Measurements from ENCODE around the gene TP53TG5.

TP53TG5 gene

DNA sequence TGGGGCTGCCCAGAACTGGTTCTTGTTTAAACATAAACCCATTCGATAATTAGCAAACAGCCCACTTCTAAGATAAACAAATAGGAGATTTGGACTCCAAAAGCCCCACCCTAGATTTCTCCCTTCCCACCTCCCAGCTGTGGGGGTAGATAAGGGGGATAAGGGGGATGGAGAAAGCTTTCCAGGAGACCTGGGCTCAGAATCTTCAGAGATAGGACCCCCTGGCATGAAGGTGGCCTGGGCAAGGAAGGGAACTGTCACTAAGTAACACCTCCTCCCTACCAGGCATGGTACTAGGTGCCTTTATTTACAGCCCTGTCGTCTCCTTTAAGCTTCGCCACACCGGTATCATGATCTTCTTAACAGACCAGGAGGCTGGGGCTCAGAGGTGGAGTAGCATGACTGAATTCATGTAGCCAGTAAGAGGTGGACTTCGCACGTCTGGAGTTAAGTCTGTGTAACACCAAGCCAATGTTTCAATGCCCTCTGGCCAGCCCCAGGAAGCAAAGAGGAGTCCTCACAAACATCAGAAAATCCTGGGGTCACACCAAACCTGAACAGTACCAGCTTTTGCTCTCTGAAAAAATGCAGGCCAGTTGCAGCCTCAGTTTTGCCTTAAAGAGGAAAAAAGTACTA lies 34.5 kb downstream of the TP53TG5 start:
- TF ChIP-seq CTCF (IDR thresholded peaks at IDR 0.05; ENCODE audit: low read depth, low read length), result no peak
- H3K4me3 ChIP-seq (ENCODE audit: low read depth, low read length), result peak overlapping the region; percentile 98

DNA sequence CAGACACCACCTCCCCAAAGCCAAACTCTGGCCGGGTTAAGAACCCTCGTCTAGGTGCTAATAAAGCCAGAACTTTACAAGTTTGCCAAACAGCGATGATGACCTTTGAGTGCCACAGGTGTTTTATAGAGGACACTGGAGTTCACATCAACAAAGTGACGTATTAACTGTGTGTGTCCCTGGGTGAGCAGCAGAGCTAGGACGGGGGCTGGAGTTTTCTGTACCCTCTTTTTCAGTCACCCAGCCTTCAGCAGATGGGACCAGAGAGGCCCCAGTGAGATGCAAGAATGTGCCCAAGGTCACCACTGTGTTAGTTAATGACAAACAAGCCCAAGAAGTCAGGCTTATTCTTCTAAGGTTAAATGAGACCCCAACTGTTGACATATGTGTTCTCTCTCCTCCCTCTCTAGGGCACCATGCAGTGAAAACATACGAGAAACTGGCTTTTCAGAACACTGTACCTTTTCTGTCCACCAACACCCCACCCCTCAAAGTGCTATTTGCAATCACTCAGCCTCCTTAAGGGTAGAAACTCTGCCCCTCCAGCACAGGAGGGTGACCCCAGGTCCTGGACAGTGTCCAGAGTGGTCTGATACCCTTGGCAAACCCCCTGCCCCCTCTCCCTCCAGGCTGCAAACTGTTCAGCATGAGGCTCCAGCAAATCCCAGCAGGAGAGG lies 35.1 kb downstream of the TP53TG5 start:
- no peak for TF ChIP-seq CTCF (IDR thresholded peaks at IDR 0.05; ENCODE audit: low read depth, low read length)
- peak overlapping the region; percentile 98 for H3K4me3 ChIP-seq (ENCODE audit: low read depth, low read length)

DNA sequence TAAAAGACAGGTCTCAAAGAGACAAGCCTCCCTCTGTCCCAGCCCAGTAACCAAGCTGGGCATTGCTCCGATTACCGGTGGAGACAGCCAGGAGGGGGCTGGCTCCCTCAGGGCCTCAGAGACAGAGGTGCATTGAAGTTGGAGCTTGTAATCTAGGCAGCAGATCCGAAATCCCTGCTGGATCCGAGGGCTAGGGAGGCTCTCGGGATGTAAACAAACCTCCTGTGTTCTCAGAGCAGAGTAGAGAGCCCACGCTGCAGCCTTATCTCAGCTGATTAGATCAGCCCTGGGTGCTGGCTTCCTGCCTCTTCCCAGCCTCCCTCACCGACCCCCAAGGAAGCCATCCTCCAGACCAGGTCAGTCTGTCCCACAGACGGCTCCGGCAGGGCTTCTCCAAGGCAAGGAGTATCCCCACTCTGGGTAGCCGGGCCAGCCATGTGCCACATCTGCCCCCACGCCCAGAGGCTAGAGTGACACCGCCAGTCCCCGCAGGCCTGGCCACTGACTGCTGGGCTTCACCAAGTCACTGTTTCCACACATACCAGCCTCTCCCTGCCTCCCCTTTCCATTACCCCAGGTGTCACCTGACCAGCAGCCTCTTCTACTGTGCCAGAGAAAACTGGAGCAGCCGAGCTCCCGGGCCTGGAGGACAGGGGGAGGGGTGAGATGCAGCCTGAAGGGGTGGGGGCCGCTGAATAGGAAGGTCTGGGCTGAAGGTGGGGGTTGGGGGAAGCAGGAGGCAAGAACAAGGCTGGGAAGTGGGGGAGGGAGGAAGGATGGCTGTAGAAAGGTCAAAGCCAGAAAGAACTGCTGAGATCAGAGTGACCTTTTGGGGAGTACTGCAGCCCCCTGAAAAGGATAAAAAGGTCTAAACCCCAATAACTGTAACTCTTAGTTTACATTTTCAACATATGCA lies 35.9 kb downstream of the TP53TG5 start:
- TF ChIP-seq CTCF (IDR thresholded peaks at IDR 0.05; ENCODE audit: low read depth, low read length), result no peak
- H3K4me3 ChIP-seq (ENCODE audit: low read depth, low read length), result peak overlapping the region; percentile 31

GRCh38 chr20:45341579-45341938 lies 36.6 kb downstream of the TP53TG5 start:
- no peak for TF ChIP-seq CTCF (IDR thresholded peaks at IDR 0.05; ENCODE audit: low read depth, low read length)
- H3K4me3 ChIP-seq (ENCODE audit: low read depth, low read length), result peak overlapping the region; percentile 31

DNA sequence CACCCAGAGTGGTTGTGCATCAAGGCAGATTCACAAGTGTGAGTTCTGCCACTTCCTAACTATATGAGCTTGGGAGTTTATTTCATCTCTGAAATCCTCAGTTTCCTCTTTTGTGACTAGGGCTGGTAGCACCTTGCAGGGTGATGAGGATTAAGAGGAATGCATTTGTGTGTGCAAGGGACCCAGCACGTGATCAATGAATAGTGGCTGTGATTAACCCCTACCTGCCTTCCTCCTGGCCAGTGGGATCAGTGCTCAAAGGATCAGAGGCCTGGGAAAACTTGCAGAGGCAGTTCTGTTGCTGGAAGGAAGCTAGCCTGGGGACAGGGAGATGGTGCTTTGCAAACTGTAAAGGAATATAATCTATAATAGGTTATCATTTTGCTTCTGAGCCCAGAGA lies 37.2 kb downstream of the TP53TG5 start:
- no peak for TF ChIP-seq CTCF (IDR thresholded peaks at IDR 0.05; ENCODE audit: low read depth, low read length)
- H3K4me3 ChIP-seq (ENCODE audit: low read depth, low read length), result no peak overlapping the region

- H3K4me3 ChIP-seq (ENCODE audit: low read depth, low read length), result no peak overlapping the region
- TF ChIP-seq CTCF (IDR thresholded peaks at IDR 0.05; ENCODE audit: low read depth, low read length), result no peak
These were observed 37.8 kb downstream of the TP53TG5 start for GRCh38 chr20:45340236-45340847.
